Right ventricle myocardium inferior (tissue), 1 donor: ENCODE data around the gene RHD. TPM values are rescaled to one million over a fixed set of nuclear protein-coding genes. Genes with fewer than 3 reads are reported as not detected.
"Not testable (repeated sequence)": the region's sequence is repeated elsewhere in the genome, so short reads cannot be mapped to it uniquely, and the experiment has no call there.

Source experiments
- ATAC-seq: fragments of 200-7000 bp; cut with Tn5 transposase; one replicate; pipeline ENCODE4 v1.9.1; 2020; ENCODE audit warnings: mild to moderate bottlenecking, moderate library complexity
- DNase-seq: peaks from one replicate; pipeline ENCODE4 v3.0.0; 2021; ENCODE audit errors: missing footprints
- intact Hi-C: fragments of 100-400 bp; cut with DNase I; formaldehyde crosslinking; loops from one replicate; pipeline ENCODE4 v1.11.0; 2022
- long read RNA-seq: library from polyadenylated mRNA; unstranded; transcript quantifications from one replicate; pipeline ENCODE4 v2.0.0, GENCODE V29; 2021
- total RNA-seq: library from RNA; stranded (reverse); fragmentation: NEBNext Ultra II Directional; extraction: Animal tissue kit (Norgen Biotek cat#: 25700); gene quantifications from one replicate; pipeline ENCODE4 v1.2.1, GENCODE V29; 2021
- donor health status: DM: no; HTN: yes; CAD: no; lungs with severe emphysema.

Gene RHD
- total RNA-seq: not detected
- long read RNA-seq: 0 reads

DNA sequence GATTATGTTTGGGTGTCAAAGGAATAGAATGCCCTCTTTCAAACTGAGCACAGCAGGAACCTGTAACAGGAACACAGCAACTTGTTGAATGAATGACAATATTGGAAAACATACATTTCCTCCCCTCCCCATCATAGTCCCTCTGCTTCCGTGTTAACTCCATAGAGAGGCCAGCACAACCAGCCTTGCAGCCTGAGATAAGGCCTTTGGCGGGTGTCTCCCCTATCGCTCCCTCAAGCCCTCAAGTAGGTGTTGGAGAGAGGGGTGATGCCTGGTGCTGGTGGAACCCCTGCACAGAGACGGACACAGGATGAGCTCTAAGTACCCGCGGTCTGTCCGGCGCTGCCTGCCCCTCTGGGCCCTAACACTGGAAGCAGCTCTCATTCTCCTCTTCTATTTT, at the start of gene RHD:
RHD (plus strand) TSS at position 272 of the 400 bp plus-strand sequence; CDS start at position 311, 39 bp downstream.
- DNase-seq, intact Hi-C loops, ATAC-seq: not testable (repeated sequence)

DNA sequence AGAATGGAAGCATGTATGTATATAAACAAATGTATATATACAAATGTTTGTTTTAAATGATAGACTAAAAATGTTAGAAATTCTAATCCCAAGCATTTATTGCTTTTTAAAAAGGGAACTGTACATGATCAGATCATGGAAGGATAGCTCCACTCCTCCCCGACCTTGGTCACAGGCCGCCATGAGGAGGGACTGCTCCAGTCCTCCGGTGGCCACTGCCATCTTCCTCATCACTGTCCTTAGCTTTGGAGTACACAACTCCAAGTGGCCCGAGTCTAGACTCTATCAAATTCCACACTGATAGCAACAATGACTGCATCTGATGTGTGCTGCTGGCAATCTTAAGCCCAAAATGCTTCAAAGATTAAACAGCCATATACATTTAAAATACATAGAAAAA, 49.7 kb upstream of the RHD start:
- DNase-seq: no peak
- intact Hi-C loops: loop anchor here (10.0 kb wide), 1 partner anchor 548 kb away; no protein-coding TSS in a partner anchor
- ATAC-seq: no peak

DNA sequence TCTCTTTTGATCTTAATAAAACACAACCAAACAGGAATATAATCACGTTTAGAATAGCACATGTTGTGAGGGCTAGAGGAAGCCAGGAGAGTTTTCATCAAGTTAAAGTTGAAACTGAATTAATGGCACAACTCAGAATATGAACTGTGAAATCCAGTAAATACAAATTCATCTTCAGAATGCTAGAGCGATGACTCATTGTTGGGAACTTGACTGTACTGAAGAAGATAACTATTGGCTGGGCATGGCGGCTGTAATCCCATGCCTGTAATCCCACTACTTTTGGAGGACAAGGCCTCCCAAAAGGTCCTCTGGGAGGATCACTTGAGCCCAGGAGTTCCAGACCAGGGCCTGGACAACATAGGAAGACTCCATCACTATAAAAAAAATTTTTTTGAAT, 48.8 kb upstream of the RHD start:
- intact Hi-C loops: loop anchor here (10.0 kb wide), 1 partner anchor 549 kb away; no protein-coding TSS in a partner anchor
- ATAC-seq (no peak), DNase-seq (no peak)

DNA sequence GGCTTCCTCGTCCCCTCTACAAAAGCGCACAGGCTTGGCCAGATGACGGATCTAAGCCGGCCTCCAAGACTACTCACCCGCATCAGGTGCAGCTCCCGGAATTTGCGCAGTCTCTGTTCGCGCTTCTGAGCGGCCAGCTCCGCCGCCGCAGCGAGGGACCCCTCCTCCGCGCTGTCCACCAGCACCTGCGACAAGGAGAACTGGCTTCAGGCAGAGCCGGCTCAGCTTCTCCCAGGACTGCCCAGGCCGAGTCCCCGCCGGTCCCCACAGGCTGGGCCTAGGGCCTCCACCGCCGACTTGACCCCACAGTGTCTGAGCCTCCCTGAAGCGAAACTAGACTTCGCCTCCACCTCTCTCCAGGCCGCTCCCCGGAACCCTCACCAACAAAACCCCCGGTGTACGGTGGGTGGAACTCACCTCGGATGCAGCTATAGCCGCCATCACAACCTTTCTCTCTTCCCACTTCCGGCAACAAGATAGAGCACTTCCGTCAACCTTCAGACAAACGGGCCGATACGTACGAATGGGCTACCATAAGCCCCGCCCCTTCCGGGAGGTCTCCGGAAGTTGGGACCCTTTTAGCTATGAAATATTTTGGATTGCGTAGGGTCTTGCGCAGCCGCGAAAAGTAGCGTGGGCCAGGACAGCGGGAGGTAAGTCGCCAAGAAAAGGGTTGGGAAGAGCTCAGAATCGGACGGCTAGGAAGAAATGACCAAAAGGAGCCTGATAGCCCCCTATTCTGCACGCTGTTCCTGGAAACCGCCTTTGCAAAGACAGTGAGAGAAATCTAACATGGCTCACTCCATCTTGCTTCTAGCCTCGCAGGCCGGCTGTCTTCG, 40.1 kb upstream of the RHD start, which contains the start of gene SYF2:
SYF2 (minus strand) TSS at position 476 of the 839 bp plus-strand sequence; CDS start at position 441, 35 bp downstream.
- DNase-seq: peak; percentile 94
- ATAC-seq: peak; percentile 96
- intact Hi-C loops: no loop called here

DNA sequence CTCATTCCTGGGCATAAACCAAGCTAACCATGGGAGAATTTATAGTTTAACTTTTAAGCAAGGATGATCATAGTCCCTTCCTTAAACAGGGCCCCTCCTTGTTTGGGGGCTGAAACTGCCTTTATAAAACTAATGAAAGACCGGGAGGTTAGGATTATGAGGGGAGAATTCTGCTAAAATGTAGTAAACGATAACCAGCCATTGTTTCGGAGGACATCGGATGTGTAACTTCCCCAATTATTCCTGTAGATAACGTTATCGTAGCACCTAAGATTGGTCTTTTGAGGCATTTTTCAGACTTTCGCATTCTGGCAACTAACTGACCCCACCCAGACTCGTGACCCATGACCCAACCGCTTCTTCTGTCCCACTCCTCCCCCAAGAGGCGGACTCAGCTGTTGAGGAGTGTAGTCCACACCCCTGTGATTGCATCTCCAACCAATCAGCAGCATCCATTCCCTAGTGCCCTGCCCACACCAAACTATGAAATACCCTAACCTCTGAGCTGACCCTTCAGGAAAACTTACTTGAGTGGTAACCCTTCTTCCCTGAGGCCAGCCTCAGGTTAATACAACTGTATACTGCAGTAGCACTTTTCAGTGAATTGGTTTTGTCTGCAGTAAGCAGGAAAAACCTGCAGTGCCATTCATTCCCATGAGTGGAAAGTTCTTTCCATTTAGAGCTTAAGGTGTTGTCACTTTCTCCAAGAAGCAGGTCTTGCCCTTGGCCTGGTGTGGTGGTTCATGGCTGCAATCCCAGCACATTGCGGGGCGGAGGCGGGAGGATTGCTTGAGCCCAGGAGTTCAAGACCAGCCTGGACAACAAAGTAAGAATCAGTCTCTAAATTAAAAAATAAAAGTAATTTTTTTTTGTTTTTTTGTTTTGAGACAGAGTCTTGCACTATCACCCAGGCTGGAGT, 39.2 kb upstream of the RHD start:
- peak; percentile 89 for ATAC-seq
- intact Hi-C loops: no loop called here
- DNase-seq: peak; percentile 89

DNA sequence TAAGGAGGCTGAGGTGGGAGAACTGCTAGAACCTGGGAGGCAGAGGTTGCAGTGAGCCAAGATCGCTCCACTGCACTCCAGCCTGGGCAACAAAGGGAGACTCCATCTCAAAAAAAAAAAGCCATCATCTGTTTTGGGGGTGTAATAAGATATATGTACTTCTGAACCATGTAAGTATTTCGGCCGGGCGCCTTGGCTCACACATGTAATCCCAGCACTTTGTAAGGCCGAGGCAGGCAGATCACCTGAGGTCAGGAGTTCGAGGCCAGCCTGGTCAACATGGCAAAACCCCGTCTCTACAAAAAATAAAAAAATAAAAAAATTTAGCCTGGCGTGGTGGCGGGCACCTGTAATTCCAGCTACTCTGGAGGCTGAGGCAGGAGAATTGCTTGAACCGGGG, 36.9 kb upstream of the RHD start:
- intact Hi-C loops: not testable (repeated sequence)

DNA sequence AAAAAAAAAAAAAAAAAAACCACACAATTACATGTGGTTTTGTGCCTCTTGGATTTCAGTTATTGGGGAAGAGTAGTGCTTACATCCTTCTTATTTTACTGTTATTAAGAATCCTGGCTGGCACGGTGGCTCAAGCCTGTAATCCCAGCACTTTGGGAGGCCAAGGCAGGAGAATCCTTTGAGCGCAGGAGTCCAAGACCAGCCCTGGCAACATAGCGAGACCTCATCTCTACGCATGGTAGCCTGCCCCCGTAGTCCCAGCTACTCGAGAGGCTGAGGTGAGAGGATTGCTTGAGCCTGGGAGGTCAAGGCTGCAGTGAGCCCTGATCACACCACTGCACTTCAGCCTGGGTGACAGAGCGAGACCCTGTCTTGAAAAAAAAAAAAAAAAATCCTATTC, 36.0 kb upstream of the RHD start:
- not testable (repeated sequence) for ATAC-seq

More for the DNA sequence above, 36.9 kb upstream of the RHD start:
- not testable (repeated sequence) for ATAC-seq, DNase-seq

DNA sequence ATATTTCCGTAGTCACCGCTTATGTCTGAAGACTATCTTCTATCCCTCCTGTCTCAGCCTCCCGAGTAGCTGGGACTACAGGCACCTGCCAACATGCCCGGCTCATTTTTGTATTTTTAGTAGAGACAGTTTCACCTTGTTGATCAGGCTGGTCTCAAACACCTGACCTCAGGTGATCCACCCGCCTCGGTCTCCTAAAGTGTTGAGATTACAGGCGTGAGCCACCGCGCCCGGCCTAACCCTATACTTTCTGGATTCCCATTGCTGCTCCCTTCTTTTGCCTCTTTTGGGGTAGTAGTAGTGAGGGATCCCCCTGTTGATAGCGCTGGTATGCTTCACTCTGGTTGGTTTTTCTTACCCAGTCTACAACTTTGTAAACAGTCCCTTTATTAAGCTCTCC, 34.3 kb upstream of the RHD start:
- intact Hi-C loops: no loop called here
- no peak for ATAC-seq

More for the DNA sequence above, 36.0 kb upstream of the RHD start:
- intact Hi-C loops, DNase-seq: not testable (repeated sequence)

DNA sequence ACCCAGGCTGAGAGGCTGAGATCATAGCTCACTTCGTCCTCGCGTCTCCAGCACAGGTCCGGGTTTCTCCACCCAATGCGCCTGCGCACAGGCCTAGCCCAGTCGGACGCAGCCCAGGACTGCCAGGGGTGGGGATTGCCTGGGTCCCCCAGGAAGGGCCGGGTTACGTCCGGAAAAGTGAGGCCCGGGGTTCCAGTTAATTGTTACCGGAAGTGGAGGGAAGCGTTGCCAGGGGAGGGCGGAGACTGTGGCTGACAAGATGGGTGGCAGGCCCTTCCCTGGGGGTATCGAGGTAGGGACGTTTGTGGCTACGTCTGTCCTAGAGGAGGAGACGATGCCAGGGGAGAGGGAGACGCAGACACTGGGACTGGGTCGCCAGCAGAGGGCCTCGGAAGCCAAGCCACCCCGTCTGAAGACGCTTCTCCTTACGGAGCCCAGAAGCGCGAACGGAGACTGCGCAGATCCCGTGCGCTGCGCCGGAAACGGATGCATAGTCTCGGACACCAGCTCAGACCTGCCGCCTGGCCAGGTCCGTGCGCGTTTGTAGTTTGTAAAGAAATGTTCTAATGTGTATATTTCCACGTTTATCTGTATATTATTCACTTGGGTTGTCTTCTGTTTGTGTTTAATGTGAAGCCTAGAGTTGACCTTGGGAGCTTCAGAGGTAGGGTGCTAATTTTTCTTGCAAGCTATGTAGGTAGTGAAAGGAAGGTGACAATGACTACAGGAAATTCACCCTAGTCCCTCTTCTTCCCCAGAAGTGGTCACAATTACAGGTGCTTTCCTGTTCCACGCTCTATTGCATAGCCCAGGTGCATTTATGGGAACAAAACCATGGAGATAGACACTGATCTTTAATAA, 32.4 kb upstream of the RHD start:
- ATAC-seq (peak; percentile 96), DNase-seq (peak; percentile 96)
- intact Hi-C loops: loop anchor here (10.0 kb wide), 1 partner anchor 575 kb away; the partner anchor contains the start of gene MTFR1L

More for the DNA sequence above, 34.3 kb upstream of the RHD start:
- DNase-seq: no peak

DNA sequence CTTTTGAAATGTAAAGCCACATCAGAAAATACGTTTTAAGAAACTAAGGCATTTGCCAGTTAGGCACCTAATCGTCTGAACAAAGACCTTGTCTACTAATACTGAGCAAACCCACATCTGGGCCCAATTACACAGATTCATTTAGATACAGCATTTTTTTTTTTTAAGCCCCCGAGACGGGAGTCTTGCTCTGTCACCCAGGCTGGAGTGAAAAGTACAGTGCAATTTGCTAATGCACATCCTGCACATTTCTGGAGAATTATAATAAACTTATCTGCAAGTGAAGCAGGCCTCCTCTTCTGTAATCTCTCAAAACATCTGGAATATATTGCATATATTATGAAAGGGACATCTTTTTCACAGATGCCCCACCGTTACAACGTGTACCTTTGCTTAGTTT, 28.4 kb upstream of the RHD start:
- intact Hi-C loops: loop anchor here (10.0 kb wide), 1 partner anchor 571 kb away; the partner anchor contains the start of gene MTFR1L
- ATAC-seq (no peak), DNase-seq (no peak)

DNA sequence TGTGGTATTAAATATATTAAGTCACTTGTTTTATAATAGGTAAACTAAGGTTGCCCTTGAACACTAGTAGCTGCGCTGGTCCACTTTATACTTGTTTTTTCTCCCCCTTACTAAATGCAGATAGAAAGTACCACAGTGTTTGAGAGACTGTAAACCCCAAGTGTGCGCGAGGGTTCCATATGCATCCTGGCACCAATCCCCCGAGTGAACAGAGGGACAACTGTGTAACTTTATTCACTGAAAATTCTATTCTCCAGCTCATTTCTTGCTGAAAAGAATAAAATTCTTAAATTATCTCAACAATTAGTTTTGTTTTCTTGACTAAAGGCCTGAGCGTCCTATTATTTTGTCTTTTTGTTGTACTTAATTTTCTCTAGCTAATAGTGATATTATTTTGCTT, 26.9 kb upstream of the RHD start:
- ATAC-seq (no peak), DNase-seq (no peak)
- intact Hi-C loops: loop anchor here (5.0 to 10.0 kb wide), 2 partner anchors 92 to 569 kb away; partner anchors contain the start of genes MTFR1L and TMEM50A

DNA sequence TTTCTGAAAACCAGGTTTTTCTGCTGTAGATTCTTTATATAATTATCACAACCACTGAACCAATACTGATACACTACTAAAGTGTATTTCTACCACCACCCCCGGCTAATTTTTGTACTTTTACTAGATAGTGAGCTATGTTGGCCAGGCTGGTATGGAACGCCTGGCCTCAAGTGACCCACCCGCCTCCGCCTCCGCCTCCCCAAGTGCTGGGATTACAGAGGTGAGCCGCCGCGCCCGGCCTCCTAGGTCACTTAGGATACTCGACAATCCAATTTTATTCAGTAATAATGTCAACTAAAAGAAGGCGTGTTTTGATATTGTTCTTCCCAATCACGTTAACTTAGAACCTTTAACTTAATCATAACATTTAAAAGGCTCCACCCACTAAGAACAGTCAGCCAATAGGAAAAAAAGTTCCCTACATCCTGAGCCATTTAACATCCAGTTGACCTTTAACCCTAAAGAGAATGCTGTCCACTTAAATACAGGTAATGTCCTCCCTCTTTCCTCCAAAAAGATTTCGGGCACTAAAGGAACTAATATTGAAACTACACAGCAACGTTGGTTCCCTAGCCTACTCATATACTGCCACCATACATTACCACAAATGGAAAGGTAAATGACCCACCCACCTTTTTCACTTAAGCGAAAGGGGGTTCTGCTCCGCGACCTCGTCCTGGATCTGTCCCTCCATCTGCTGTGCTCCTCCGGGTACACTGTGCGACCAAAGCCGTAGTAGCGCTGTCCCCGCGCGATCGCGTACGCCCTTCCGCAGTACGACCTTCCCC, 26.3 kb upstream of the RHD start:
- intact Hi-C loops: loop anchor here (5.0 to 10.0 kb wide), 2 partner anchors 91 to 569 kb away; partner anchors contain the start of genes MTFR1L and TMEM50A
- DNase-seq (no peak), ATAC-seq (no peak)

DNA sequence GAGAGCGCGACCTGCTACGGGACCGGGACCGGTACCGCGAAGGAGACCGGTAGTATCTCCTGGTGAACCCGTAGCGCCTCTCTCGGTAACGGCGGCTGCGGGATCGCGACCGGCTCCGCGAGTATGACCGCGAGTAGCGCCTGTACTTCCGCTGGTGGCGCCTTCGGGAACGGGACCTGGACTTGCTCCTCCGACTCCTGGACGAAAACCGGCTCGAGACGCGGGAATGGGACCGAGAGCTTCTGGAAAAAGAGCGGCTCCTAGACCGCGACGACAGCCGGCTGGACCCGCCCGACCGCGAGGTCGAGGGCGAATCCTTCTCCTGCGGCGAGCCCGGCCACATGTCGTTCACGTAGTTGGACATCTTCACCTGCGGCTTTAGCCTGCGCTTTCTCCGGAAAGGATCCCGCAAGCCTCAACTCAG, 25.7 kb upstream of the RHD start:
- intact Hi-C loops: loop anchor here (5.0 to 10.0 kb wide), 2 partner anchors 91 to 568 kb away; partner anchors contain the start of genes MTFR1L and TMEM50A
- ATAC-seq (no peak), DNase-seq (no peak)

DNA sequence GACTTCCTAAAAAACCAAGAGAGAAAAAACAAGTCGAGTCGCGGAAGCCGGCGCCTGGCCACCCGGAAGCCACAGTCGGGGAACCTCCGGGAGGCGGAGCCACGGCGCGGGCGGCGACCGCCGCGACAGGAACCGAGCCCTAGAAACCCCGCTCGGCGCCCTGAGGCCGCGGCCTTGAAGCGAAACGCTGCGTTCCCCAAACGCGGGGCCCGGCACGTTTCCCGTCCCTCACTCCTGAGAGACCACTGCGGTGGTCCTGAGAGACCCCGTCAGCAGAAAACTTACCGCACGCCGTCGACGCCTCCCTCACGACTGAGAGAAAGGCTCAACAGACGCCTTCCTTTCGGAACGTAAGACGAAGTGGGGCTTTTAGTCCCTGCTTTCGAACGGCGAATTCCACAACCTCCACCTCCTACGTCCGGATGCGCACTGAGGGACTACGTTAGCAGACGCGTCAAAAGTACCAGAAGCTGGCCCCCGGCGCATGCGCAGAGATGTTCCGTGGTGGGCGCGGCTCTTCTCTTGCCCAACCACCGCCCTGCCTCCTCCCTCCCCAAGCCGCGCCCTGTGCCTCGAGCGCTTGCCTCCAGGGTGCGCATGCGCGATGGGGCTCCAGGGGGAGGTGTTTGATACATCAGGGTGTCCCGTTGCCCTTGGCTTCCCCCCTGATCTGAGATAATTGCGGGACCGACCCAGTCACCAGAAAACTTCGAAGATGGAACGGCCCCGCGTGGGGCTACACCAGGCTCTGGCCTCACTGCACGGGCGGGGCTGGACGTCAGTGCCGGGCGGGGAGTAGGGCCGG, 25.1 kb upstream of the RHD start, which contains the start of gene RSRP1:
RSRP1 (minus strand) TSS at position 431 of the 805 bp plus-strand sequence. CDS start 491 bp downstream, outside the sequence.
- intact Hi-C loops: loop anchor here (5.0 to 10.0 kb wide), 2 partner anchors 90 to 568 kb away; partner anchors contain the start of genes MTFR1L and TMEM50A
- DNase-seq (peak; percentile 100), ATAC-seq (peak; percentile 97)

DNA sequence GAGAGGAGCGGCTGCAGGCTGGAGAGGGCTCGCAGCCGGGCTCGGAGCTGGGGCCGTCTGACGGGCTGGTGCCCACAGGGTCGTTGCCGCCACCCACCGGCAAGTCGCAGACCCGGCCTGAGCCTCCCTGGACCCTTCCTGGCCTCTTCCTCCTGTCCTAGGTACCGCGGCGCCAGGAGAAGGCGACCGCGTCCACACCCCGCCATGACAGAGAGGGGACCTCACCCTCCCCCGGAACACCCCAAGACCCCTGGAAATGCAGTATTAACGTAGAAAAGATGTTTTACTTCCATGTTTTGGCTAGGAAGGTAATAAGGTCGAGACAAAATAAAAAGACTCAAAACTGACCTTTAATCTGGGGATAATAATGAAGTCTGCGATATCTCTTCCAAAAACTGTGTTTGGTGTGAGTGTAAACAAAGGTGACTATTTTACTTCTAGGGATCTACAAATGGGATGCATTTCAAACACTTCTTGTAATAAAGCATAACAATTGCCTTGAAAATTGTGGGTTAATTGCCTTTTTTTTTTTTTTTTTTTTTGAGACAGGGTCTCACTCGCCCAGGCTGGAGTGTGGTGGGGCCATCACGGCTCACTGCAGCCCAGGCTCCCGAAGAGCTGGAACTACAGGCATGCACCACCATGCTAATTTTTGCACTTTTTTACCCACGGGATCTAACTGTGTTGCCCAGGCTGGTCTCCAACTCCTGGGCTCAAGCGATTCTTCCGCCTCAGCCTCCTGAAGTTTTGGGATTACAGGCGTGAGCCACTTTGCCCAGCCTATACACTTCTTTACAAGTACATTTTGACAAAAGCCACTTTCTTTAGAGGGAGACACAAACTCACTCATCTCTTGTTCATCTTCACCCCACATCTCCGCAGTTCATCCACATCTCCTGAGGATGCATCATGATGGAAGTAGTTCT, 24.2 kb upstream of the RHD start:
- intact Hi-C loops: loop anchor here (5.0 to 10.0 kb wide), 2 partner anchors 89 to 567 kb away; partner anchors contain the start of genes MTFR1L and TMEM50A

More for the DNA sequence above, 24.2 kb upstream of the RHD start:
- ATAC-seq (no peak), DNase-seq (no peak)
